Coronary artery (tissue), 2 donors: Measurements from ENCODE around the gene OR2T11.

Experiments used
- DNase-seq: peaks from one replicate; pipeline ENCODE4 v3.0.0-alpha.2; 2017; ENCODE audit warnings: low spot score
- H3K27ac ChIP-seq, 2 donors: fragments of 200-600 bp; sonication (generic); one replicate each; pipeline ENCODE4 v1.5.1; 2016 to 2019
- H3K4me3 ChIP-seq: fragments of 200-600 bp; sonication (generic); 2 replicates; pipeline ENCODE4 v1.5.1; 2016; ENCODE audit warnings: mild to moderate bottlenecking, moderate library complexity
- CTCF ChIP-seq: fragments of 200-600 bp; sonication (generic); IDR thresholded peaks from one replicate; pipeline ENCODE4 v1.5.1; 2019; ENCODE audit warnings: antibody characterized with exemption

Gene OR2T11

GRCh38 chr1:248631354-248632008, 3.4 kb downstream of the OR2T11 start:
- no peak overlapping the region for H3K27ac ChIP-seq
- TF ChIP-seq CTCF: no peak
- no peak for DNase-seq
- no peak overlapping the region for H3K4me3 ChIP-seq

- no peak for DNase-seq
- H3K27ac ChIP-seq: no peak overlapping the region
- TF ChIP-seq CTCF: no peak
- H3K4me3 ChIP-seq: no peak overlapping the region
Measured at GRCh38 chr1:248630551-248630950, 4.3 kb downstream of the OR2T11 start.

GRCh38 chr1:248627971-248628844, 6.7 kb downstream of the OR2T11 start:
- no peak overlapping the region for H3K27ac ChIP-seq
- DNase-seq: no peak
- H3K4me3 ChIP-seq: no peak overlapping the region
- TF ChIP-seq CTCF: no peak

GRCh38 chr1:248625971-248626370, 8.9 kb downstream of the OR2T11 start:
- H3K27ac ChIP-seq: no peak overlapping the region
- no peak for TF ChIP-seq CTCF
- H3K4me3 ChIP-seq: no peak overlapping the region
- no peak for DNase-seq

GRCh38 chr1:248625166-248625565, 9.7 kb downstream of the OR2T11 start:
- no peak for DNase-seq
- no peak overlapping the region for H3K4me3 ChIP-seq
- TF ChIP-seq CTCF: no peak
- H3K27ac ChIP-seq: no peak overlapping the region

GRCh38 chr1:248622570-248623001, 12.3 kb downstream of the OR2T11 start:
- no peak overlapping the region for H3K4me3 ChIP-seq
- DNase-seq: no peak
- H3K27ac ChIP-seq: no peak overlapping the region
- no peak for TF ChIP-seq CTCF

- TF ChIP-seq CTCF: no peak
- Histone ChIP-seq H3K4me3 (no peak overlapping the region), H3K27ac (no peak overlapping the region)
- DNase-seq: no peak
Measured at GRCh38 chr1:248621770-248622169, 13.1 kb downstream of the OR2T11 start.
